Measurements from ENCODE around the gene SRC.

- TF ChIP-seq EP300 (IDR thresholded peaks at IDR 0.05) (no peak), CTCF (IDR thresholded peaks at IDR 0.05) (peak; percentile 91 to 96 (median 93))
Measured at GRCh38 chr20:37384683-37385174, 38.8 kb downstream of the SRC start.

Measured in esophagus muscularis mucosa (tissue), 3 donors.